Fibroblast of peridontal ligament (primary cell): ENCODE data around the gene DGKB.

Experiments
- DNase-seq: peaks from one replicate; pipeline ENCODE4 v3.0.0-alpha.2; 2010; ENCODE audit errors: extremely low read depth

DGKB gene

GRCh38 chr7:14688208-14688607, 214.3 kb downstream of the DGKB start:
- no peak for DNase-seq

- DNase-seq: no peak
Observed at GRCh38 chr7:14687777-14688176, 214.8 kb downstream of the DGKB start.

DNA sequence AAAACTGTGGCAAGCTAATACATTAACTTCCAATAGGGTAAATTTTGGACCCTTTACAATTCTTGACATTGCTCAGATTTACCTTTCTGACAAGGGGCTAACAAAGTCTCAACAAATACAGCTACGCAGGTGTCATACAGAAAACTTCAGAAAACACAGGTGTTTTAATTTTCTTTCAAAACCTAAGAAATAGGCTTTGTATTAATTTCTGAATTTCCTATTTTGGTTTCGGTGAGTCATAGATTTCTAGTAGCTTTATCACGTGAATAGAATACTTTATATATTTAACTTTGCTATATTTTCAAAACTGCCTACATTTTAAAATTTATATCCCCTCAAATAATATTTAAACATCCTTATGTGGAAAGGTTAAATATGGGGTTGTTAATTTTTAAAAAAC, 215.3 kb downstream of the DGKB start:
- no peak for DNase-seq

DNA sequence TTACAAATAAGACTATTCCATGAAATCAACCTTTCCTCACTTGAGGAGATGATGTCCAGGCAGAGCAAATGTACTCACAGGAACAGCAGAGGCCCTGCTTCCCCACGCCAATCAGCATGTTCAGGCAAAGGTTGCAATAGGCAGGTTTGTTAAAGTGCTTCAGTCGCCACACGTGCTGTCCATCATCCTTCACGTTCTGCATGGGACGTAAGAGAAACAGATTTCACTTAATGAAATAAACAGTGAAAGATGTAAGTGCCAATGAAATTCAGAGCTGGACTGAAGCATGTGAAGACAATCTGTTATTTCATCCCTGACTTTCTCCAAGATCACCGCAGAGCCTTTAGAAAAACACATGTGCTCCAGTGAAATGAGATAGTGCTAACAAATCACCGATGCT, 217.4 kb downstream of the DGKB start:
- peak; percentile 18 for DNase-seq

DNA sequence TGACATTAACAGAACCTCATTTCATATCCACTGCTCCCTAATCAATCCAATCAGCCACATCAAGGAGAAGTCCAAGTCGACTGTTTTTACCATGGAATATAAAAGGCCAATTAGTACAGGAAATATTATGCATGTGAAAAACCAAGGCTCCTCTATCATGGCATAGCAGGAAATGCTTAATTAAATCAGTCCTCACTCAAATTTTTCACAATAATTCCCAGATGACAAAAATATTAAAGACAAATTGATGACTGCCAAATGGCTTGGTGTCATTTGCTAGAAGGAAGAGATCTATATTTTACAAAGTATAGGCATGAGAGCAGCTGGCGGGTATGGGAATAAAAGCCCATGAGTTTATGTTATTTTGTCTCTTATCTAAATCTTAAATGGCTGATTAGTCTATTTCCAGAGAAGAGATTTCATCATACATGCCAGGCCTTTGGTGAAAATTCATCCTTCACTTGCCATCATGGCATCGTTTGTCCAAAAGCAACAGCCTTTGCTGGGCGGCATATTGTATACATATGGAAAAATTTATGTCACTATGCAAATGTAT, 219.6 kb downstream of the DGKB start:
- DNase-seq: no peak

DNA sequence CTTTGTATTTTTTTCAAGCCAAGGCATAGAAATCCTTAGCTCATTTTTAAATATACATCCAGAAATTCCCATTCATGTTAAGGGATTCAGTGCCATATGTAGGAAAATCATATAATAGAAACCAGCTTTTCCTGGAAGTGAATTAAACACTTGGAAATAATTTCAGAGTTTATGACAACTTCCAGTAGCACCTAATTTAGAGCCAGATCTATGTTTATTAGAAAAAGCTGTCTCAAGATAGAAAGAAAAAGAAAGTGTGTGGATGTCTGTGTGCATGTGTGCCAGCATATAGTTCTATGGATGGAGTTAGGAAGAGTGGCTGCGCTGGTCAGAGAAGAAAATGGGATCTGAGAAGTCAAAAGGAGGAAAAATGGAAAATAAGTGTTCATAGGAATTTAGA, 225.7 kb downstream of the DGKB start:
- DNase-seq: no peak

GRCh38 chr7:14673202-14673601, 229.3 kb downstream of the DGKB start:
- DNase-seq: no peak

- DNase-seq: no peak
Observed at GRCh38 chr7:14666913-14667312, 235.6 kb downstream of the DGKB start.

DNA sequence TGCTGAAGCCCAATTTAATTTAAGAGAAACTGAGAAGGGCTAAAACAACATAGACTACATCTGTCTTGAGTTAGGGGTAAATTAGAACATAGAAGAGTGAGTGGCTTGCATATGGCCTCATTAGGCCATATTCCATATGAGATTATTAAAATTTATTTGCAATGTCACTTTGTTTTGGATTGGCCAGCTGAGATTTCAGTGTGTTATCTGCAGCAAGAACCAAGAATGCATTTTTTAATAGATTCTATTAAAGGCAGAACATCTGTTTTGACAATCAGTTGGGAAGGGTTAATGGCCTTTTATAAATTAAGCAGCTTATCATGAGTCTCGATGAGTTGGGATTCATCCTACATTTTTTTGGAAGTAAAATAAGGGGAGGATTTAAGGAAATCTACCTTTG, 236.2 kb downstream of the DGKB start:
- DNase-seq: no peak

GRCh38 chr7:14639801-14640200, 262.8 kb downstream of the DGKB start:
- DNase-seq: no peak

GRCh38 chr7:14639329-14639728, 263.2 kb downstream of the DGKB start:
- DNase-seq: no peak

GRCh38 chr7:14637968-14638367, 264.6 kb downstream of the DGKB start:
- DNase-seq: peak; percentile 17

DNA sequence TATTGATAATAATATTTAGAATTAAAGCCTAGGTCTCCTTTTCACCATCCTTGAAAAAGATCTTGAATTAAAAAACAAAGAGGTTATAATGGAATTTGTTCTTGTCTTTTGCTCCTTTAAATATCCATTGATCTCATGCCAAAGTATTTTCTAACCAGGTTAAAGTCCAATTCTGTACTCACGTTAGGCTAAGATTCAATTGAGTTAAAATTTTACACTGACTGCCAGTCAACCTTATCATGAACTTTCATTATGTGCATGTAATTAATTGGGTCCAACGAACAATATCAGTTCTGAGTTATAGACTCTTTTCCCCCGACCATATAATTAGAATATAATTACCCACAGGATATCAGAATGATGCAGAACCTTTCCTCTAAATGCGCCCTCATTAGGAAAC, 266.6 kb downstream of the DGKB start:
- DNase-seq: no peak

DNA sequence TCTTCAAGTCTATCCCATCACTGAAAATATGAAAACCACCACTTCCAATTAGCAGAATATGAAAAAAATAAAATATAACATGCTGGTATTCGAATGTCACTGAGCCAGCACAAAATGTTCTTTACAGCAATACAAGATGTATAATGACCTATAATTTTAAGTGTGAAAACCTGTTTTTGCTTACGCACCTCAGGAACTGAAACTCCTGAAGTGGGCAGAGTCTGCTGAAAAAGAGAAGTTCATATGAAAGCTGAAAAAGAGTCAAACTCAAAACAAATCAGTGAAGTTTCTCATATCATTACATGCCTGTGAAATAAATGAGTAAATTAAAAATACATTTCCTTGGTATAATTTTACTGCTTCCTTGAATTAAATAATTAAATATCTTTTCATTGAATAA, 272.5 kb downstream of the DGKB start:
- DNase-seq: no peak

DNA sequence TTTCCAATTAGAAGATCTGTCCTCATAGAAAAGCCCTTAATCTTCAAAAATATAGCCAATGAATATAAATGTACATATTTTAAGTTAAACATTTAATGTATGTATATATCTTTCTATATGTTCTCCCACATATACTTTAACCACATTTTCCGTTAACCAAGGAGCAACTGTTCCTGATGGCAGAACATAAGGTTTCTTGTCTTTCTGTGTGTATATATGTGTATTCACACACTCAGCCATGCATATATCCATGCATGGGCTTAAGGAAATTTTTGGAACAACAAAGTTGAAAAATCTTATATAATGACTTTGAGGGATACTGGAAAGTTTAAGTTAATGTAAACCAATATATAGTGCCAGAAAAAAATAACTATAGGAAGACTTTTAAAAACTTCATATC, 274.0 kb downstream of the DGKB start:
- no peak for DNase-seq

DNA sequence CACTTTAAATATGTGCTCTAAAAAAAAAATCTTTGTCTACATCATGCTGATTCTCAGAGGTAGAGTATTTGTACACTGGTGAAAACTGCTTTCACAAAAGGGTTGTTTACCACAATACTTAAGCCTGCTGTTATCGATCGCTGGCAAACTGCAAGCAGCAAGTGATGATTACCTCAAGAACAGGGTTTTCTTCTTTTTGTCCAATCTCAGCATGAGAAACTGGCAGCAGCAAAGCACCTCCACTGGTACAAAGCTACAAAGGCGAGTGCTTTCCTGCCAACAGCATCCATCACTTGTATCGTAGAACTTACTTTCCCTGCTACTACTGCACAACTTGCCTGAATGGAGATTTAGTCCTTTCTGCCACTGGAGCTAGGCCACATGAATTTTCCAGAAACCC, 276.5 kb downstream of the DGKB start:
- no peak for DNase-seq

DNA sequence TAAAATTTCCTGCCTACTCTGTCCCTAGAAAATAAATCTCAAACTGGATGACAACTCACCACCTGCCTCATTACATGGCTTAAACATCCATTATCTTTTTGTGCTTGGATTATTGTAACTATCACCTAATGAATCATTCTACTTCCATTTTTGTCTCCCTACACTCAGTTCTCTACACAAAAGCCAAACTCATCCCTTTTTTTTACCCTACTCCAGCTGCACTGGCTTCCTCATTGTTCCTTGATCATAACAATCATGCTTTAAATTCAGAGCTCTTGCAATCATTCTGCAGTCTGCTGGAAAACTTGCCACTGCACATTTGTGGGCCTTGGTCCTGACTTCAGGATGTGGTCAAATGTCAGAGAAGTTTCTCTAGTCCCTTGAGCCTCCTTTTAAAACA, 280.0 kb downstream of the DGKB start:
- no peak for DNase-seq

- peak; percentile 33 for DNase-seq
Observed at GRCh38 chr7:14606101-14606500, 296.4 kb downstream of the DGKB start.

GRCh38 chr7:14604606-14605005, 297.9 kb downstream of the DGKB start:
- peak; percentile 37 for DNase-seq

DNA sequence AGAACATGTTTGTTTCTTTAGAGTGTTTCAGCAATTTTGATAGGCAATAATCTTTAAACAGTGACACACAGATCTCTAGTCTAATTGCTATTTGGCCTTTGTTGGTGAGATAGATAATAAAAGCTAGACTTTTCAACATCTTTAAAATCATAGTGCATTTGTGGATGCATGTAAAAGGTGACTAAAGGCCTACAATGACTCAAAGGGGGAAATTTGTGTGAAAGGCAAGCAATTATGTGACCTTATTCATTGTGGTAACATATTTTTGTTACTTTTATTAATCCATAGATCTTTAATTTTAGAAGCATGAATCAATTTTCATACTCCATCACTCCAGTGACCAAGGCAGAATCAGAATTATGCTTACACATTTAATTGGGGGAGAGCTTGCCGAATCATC, 299.7 kb downstream of the DGKB start:
- DNase-seq: no peak

- DNase-seq: no peak
Observed at GRCh38 chr7:14600766-14601367, 301.7 kb downstream of the DGKB start.

DNA sequence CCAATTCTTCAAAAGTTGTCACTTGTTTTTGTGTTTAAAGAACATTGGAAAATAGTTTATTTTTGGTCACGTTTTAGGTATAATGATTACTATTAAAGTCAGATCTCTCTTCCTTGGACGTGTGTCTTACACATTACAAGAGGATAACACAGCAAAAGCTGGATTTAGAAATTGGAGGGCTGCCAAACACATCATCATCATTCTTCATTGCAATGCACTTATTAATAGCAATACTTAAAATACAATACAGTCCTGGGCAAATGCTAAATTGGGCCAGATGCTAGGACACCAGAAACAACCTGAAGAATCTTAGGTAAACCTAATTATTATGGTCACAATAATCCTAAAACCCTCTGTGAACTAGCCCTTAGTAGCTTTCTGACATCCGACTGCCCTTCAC, 303.6 kb downstream of the DGKB start:
- peak; percentile 34 for DNase-seq

DNA sequence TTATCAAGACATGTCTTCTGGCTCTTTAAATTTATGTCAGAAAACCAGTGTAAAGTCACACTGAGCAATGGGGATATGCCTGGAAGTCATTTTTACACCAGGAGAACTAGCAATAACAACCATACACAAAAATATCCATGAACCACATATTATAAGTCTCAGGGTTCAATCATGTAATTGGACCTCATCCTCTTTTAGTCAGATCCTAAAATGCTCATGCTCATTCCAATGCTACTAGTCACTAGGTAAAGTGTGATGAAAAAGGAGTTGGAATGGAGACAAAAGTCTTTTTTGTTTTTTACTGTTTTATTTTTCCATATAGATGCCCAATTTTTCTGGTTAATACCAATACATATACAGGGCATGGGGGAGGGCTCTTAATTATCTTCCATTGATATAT, 306.1 kb downstream of the DGKB start:
- DNase-seq: peak; percentile 59

GRCh38 chr7:14590206-14590605, 312.3 kb downstream of the DGKB start:
- DNase-seq: peak; percentile 20
